ENCODE results near the gene DYRK2. TPM values are rescaled to one million over a fixed set of nuclear protein-coding genes. Genes with fewer than 3 reads are reported as not detected.
A peak's percentile ranks its signal among the peaks of the same experiment; 100 is the strongest.
"Not testable (repeated sequence)": the region's sequence is repeated elsewhere in the genome, so short reads cannot be mapped to it uniquely, and the experiment has no call there.

DYRK2 gene
- total RNA-seq, 1 donor from 2014 or later: 53.7 TPM

- H3K27me3 Mint-ChIP-seq (ENCODE audit: low read depth): no peaks in the 10 kb centered on the region
- H3K27ac Mint-ChIP-seq: peak overlapping the region; percentile 96
- peaks cover 33% of the 10 kb centered on the region for H3K36me3 Mint-ChIP-seq
- peaks cover 25% of the 10 kb centered on the region for H3K4me1 Mint-ChIP-seq
- no peak for TF ChIP-seq CTCF (IDR thresholded peaks at IDR 0.05; ENCODE audit: unreplicated experiment)
- peaks cover 27% of the 10 kb centered on the region for H3K9me3 Mint-ChIP-seq
- DNase-seq (ENCODE audit: low spot score in 2 of 2, unreplicated experiment in 2 of 2): no peak
- H3K4me3 Mint-ChIP-seq: no peak overlapping the region
Measured at GRCh38 chr12:67671419-67671818, 22.9 kb downstream of the DYRK2 start.

DNA sequence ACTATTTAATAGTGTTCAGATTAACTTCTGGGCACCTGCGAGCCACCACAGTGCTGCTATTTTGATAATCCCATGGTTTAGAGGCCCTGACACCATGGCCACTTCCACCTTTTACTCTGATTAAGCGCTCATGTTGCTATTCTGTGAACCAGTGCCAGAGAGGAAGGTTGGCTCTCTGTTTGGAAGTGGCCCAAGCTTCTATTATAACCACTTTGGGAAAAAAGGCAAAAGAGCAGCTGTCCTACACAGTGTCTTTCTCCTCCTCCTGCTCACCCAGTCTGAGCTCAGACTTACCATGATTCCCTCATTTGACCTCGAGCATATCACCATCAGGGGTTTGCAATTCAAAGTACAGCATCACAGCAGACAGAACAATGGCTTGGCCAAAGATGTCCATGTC, 23.3 kb downstream of the DYRK2 start:
- TF ChIP-seq CTCF (IDR thresholded peaks at IDR 0.05; ENCODE audit: unreplicated experiment): no peak
- Mint-ChIP-seq H3K27ac (peak overlapping the region; percentile 96), H3K4me1 (peaks cover 25% of the 10 kb centered on the region), H3K27me3 (ENCODE audit: low read depth) (no peaks in the 10 kb centered on the region), H3K9me3 (peaks cover 27% of the 10 kb centered on the region), H3K4me3 (no peak overlapping the region), H3K36me3 (peaks cover 33% of the 10 kb centered on the region)
- no peak for DNase-seq (ENCODE audit: low spot score in 2 of 2, unreplicated experiment in 2 of 2)

GRCh38 chr12:67672507-67672906, 24.0 kb downstream of the DYRK2 start:
- not testable (repeated sequence) for H3K27me3 Mint-ChIP-seq (ENCODE audit: low read depth); H3K4me3 Mint-ChIP-seq; DNase-seq (ENCODE audit: low spot score in 2 of 2, unreplicated experiment in 2 of 2); H3K27ac Mint-ChIP-seq
- Mint-ChIP-seq H3K9me3 (peaks cover 27% of the 10 kb centered on the region), H3K36me3 (peaks cover 32% of the 10 kb centered on the region), H3K4me1 (peaks cover 24% of the 10 kb centered on the region)

- not testable (repeated sequence) for H3K27ac Mint-ChIP-seq; H3K27me3 Mint-ChIP-seq (ENCODE audit: low read depth); H3K4me3 Mint-ChIP-seq; DNase-seq (ENCODE audit: low spot score in 2 of 2, unreplicated experiment in 2 of 2)
- peaks cover 22% of the 10 kb centered on the region for H3K4me1 Mint-ChIP-seq
- peaks cover 27% of the 10 kb centered on the region for H3K9me3 Mint-ChIP-seq
- H3K36me3 Mint-ChIP-seq: peaks cover 29% of the 10 kb centered on the region
Measured at GRCh38 chr12:67673509-67673908, 25.0 kb downstream of the DYRK2 start.

- Mint-ChIP-seq H3K4me1 (peaks cover 26% of the 10 kb centered on the region), H3K27me3 (ENCODE audit: low read depth) (no peaks in the 10 kb centered on the region), H3K36me3 (peaks cover 32% of the 10 kb centered on the region), H3K27ac (no peak overlapping the region), H3K4me3 (no peak overlapping the region), H3K9me3 (peaks cover 27% of the 10 kb centered on the region)
- TF ChIP-seq CTCF (IDR thresholded peaks at IDR 0.05; ENCODE audit: unreplicated experiment): no peak
- DNase-seq (ENCODE audit: low spot score in 2 of 2, unreplicated experiment in 2 of 2): no peak
Measured at GRCh38 chr12:67674417-67674816, 25.9 kb downstream of the DYRK2 start.

DNA sequence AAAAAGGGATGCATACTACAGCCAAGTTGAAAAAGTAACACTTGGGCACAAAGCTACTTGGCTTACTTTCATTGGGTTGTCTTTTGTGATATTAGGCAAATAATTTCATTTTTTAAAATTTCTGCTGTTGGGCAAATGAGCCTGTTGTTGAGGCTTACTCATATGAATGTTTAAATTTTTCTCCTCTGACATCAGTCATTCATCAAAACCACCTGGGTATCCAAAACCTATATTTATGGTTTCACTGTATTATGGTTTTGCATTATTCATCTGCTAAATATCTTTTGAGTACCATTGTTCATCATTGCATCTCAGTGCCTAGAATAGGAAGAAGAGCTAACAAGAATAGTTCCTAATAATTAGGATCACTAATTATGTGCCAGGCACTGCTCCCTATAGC, 28.1 kb downstream of the DYRK2 start:
- no peak overlapping the region for H3K4me3 Mint-ChIP-seq
- DNase-seq (ENCODE audit: low spot score in 2 of 2, unreplicated experiment in 2 of 2): no peak
- TF ChIP-seq CTCF (IDR thresholded peaks at IDR 0.05; ENCODE audit: unreplicated experiment): no peak
- no peak overlapping the region for H3K27ac Mint-ChIP-seq
- peaks cover 12% of the 10 kb centered on the region for H3K4me1 Mint-ChIP-seq
- peaks cover 27% of the 10 kb centered on the region for H3K9me3 Mint-ChIP-seq
- H3K27me3 Mint-ChIP-seq (ENCODE audit: low read depth): no peaks in the 10 kb centered on the region
- peaks cover 32% of the 10 kb centered on the region for H3K36me3 Mint-ChIP-seq

DNA sequence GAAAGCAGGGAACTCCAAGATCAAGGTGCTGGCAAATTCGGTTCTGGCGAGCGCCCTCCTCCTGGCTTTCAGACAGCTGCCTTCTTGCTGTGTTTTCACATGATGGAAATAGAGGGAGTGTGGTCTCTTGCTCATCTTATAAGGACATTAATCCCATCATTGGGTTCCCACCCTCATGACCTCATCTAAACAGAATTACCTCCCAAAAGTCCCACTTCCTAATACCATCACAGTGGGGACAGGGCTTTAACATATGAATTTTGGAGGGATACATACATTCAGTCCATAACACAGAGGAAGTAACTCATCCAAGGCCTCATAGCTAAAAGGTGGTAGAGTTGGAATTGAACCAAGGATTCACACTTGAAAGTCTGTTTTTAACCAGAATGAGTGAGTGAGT, 28.6 kb downstream of the DYRK2 start:
- no peaks in the 10 kb centered on the region for H3K27me3 Mint-ChIP-seq (ENCODE audit: low read depth)
- H3K4me3 Mint-ChIP-seq: no peak overlapping the region
- TF ChIP-seq CTCF (IDR thresholded peaks at IDR 0.05; ENCODE audit: unreplicated experiment): no peak
- peaks cover 25% of the 10 kb centered on the region for H3K9me3 Mint-ChIP-seq
- peaks cover 7% of the 10 kb centered on the region for H3K4me1 Mint-ChIP-seq
- no peak overlapping the region for H3K27ac Mint-ChIP-seq
- H3K36me3 Mint-ChIP-seq: peaks cover 33% of the 10 kb centered on the region
- no peak for DNase-seq (ENCODE audit: low spot score in 2 of 2, unreplicated experiment in 2 of 2)
